Uterus (tissue), 4 donors: ENCODE data around the gene SLC16A9. TPM values are rescaled to one million over a fixed set of nuclear protein-coding genes. Genes with fewer than 3 reads are reported as not detected.

Experiments used
- DNase-seq, 2 donors: peaks; one replicate each; pipeline ENCODE4 v3.0.0-alpha.2; 2019 to 2020
- H3K27ac ChIP-seq, 2 donors: fragments of 200-600 bp; sonication (generic); 1 replicate in 1 of 2; 2 replicates in 1 of 2; pipeline ENCODE4 v1.5.1; 2016 to 2018
- H3K27me3 ChIP-seq, 2 donors: fragments of 200-600 bp; sonication (generic); one replicate each; pipeline ENCODE4 v1.5.1; 2018 to 2019; ENCODE audit warnings: control low read depth in 1 of 2
- H3K36me3 ChIP-seq, 2 donors: fragments of 200-600 bp; sonication (generic); one replicate each; pipeline ENCODE4 v1.5.1; 2019; ENCODE audit warnings: control low read depth in 1 of 2
- H3K4me1 ChIP-seq, 2 donors: fragments of 200-600 bp; sonication (generic); one replicate each; pipeline ENCODE4 v1.5.1; 2018 to 2019; ENCODE audit warnings: control low read depth in 1 of 2
- H3K4me3 ChIP-seq, 2 donors: fragments of 200-600 bp; sonication (generic); 1 replicate in 1 of 2; 2 replicates in 1 of 2; pipeline ENCODE4 v1.5.1; 2018 to 2019; ENCODE audit warnings: mild to moderate bottlenecking in 1 of 2
- H3K9me3 ChIP-seq, 2 donors: fragments of 200-600 bp; sonication (generic); one replicate each; pipeline ENCODE4 v1.5.1; 2019; ENCODE audit warnings: control low read depth in 1 of 2
- POLR2A ChIP-seq, 2 donors: fragments of 450-650 bp; IDR thresholded peaks; one replicate each; pipeline ENCODE4 v1.6.1; 2016; ENCODE audit warnings: antibody characterized with exemption in 2 of 2, mild to moderate bottlenecking in 1 of 2, moderate library complexity in 1 of 2
- intact Hi-C: fragments of 100-400 bp; cut with DNase I; formaldehyde crosslinking; loops from one replicate; pipeline ENCODE4 v1.15.1; 2023; ENCODE audit warnings: low total_unique reads
- total RNA-seq, 4 donors: library from RNA; depleted of rRNA in 3 of 4; stranded (reverse); fragments of >200 nt in 3 of 4; gene quantifications; one replicate each; pipeline versions ENCODE4 v1.1.0 to v1.2.4, GENCODE V29; 2014 to 2023
- TF ChIP-seq, protein P1 (sequence below), 4 experiments: fragments of 200-600 bp in 2 of 4; fragments of 450-650 bp in 2 of 4; sonication (generic) in 2 of 4; IDR thresholded peaks; one replicate each; pipeline ENCODE4 v1.5.1; 2016 to 2019; ENCODE audit warnings: antibody characterized with exemption in 4 of 4, mild to moderate bottlenecking in 2 of 4, moderate library complexity in 1 of 4
- donor health status: DM: yes; HTN: yes; CAD: no.

SLC16A9 gene
- total RNA-seq, 4 donors from 2014 or later: 10.5 to 63.0 (median 15.9) TPM

DNA sequence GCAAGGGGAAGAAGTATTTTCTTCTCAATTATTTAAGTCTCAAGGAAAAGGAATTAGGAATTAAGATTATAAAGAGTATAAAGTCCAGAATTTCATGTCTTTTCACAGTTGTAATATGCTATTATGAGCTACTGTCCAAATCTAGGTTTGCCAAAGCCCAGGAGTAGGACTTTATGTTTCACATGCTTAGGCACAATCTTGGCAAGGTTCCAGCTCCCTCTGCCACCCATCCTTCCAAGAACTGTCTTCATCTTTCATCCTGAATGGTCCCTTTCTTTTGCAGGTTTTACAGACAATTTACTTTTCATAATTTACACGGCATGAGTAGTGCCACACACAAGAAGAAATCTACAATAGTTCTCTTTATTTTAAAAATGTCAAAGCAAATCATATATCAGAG is 29.5 kb downstream of the SLC16A9 start:
- Histone ChIP-seq H3K4me3 (no peak overlapping the region), H3K27ac (no peak overlapping the region), H3K9me3 (no peaks in the 10 kb centered on the region), H3K27me3 (no peaks in the 10 kb centered on the region), H3K4me1 (peaks cover 0 to 4% of the 10 kb centered on the region in 2 donors), H3K36me3 (no peaks in the 10 kb centered on the region)
- no peak for DNase-seq
- intact Hi-C loops: no loop called here
- TF ChIP-seq, protein P1, sequence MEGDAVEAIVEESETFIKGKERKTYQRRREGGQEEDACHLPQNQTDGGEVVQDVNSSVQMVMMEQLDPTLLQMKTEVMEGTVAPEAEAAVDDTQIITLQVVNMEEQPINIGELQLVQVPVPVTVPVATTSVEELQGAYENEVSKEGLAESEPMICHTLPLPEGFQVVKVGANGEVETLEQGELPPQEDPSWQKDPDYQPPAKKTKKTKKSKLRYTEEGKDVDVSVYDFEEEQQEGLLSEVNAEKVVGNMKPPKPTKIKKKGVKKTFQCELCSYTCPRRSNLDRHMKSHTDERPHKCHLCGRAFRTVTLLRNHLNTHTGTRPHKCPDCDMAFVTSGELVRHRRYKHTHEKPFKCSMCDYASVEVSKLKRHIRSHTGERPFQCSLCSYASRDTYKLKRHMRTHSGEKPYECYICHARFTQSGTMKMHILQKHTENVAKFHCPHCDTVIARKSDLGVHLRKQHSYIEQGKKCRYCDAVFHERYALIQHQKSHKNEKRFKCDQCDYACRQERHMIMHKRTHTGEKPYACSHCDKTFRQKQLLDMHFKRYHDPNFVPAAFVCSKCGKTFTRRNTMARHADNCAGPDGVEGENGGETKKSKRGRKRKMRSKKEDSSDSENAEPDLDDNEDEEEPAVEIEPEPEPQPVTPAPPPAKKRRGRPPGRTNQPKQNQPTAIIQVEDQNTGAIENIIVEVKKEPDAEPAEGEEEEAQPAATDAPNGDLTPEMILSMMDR (IDR thresholded peaks at IDR 0.05): no peak
- TF ChIP-seq POLR2A (IDR thresholded peaks at IDR 0.05): no peak

DNA sequence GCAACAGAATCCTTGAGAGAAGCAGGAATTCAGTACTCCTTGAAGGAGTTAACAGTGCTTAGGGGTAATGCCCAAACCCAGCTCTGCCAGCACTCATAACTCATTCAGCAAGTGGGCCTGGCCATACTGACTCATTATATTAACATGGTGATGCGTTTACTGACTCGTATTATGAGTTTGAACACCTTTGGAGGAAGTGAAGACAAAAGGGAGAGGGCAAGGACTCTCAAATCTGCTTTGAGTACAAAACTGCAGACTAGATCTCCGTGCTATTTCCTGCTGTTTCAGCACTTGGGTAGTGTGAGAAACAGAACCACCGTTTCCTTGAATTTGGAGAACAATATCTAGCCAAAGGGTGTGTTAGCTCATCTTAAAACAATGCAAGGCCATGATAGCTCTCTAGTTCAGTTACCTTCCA is 30.8 kb downstream of the SLC16A9 start:
- Histone ChIP-seq H3K36me3 (no peaks in the 10 kb centered on the region), H3K27ac (peak overlapping the region in 1 of 2 donors; percentile 20), H3K4me3 (no peak overlapping the region), H3K9me3 (no peaks in the 10 kb centered on the region), H3K4me1 (peaks cover 0 to 9% of the 10 kb centered on the region in 2 donors), H3K27me3 (no peaks in the 10 kb centered on the region)
- TF ChIP-seq, protein P1 (IDR thresholded peaks at IDR 0.05): no peak
- no peak for TF ChIP-seq POLR2A (IDR thresholded peaks at IDR 0.05)
- intact Hi-C loops: no loop called here
- no peak for DNase-seq

DNA sequence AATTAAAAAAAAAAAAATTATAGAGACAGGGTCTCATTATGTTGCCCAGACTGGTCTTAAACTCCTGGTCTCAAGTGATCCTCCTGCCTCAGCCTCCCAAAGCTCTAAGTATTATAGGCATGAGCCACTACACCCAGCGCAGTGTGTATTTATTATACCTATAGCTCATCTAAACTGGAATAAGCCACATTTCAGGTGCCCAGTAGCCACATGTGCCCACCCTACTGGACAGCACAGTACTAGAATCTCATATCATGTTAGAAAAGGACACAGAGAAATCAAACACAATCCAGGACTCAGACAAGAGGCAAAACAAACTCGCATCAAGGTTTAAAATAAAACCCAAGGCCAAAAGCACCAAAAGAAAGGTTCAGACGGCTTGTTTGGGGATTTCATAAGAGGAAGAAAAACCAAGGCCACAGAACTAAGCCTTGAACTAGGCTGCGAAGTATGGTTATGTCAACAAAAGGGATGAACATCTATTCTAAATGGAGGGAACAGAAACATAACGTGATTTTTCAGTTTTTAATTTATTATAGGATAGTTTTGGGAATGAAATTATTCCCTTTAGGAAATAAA is 32.3 kb downstream of the SLC16A9 start:
- Histone ChIP-seq H3K4me1 (peaks cover 0 to 9% of the 10 kb centered on the region in 2 donors), H3K27me3 (no peaks in the 10 kb centered on the region), H3K27ac (no peak overlapping the region), H3K4me3 (no peak overlapping the region), H3K9me3 (no peaks in the 10 kb centered on the region), H3K36me3 (no peaks in the 10 kb centered on the region)
- no peak for TF ChIP-seq POLR2A (IDR thresholded peaks at IDR 0.05)
- TF ChIP-seq, protein P1 (IDR thresholded peaks at IDR 0.05): no peak
- no peak for DNase-seq
- intact Hi-C loops: no loop called here

DNA sequence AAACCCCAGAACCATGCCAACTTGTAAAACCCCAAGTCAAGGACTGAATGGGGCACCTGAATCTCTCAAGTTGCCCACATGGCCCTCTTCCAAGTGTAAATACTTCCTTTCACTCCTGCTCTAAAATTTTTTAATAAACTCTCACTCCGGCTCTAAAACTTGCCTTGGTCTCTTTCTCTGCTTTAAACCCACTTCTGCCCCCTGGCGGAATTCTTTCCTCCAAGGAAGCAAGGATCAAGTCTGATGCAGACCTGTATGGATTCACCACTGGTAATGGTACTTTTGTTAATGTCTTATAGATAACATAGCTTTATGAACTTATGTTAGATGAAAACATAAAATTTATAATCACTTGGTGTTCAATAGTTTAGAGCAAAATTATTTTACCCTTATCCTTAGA is 33.8 kb downstream of the SLC16A9 start:
- Histone ChIP-seq H3K4me1 (peaks cover 0 to 9% of the 10 kb centered on the region in 2 donors), H3K9me3 (no peaks in the 10 kb centered on the region), H3K4me3 (no peak overlapping the region), H3K27ac (peak overlapping the region in 1 of 2 donors; percentile 53), H3K27me3 (no peaks in the 10 kb centered on the region), H3K36me3 (no peaks in the 10 kb centered on the region)
- TF ChIP-seq, protein P1 (IDR thresholded peaks at IDR 0.05): no peak
- TF ChIP-seq POLR2A (IDR thresholded peaks at IDR 0.05): no peak
- intact Hi-C loops: no loop called here
- DNase-seq: no peak

DNA sequence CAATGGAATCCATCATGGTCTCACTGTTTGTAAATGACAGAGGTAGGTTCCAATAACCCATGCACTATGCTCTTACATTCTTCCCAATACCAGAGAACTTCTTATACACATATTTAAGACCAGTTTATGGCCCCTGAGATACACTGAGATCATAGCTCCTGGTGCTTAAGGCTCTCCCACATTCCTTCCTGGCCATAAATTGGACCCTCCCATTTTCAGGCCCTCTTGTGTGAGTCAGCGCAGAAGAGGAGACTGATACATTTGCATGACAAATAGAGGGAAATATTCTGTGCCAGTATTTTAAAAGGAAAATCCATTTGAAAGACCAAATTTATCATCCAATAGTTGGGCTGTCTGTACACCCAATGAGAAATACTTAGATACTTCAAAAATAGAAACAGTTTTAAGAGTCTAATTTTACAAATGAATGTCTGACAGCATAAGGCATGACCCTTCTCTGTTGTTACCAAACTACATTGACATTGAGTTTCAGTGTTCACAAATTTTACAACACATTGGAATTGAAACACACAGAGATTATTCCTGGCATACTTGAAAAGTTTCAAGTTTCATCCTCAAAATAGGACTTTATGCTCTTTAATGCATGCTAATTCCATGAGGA is 35.3 kb downstream of the SLC16A9 start:
- H3K27me3 ChIP-seq: no peaks in the 10 kb centered on the region
- no peaks in the 10 kb centered on the region for H3K9me3 ChIP-seq
- TF ChIP-seq, protein P1 (IDR thresholded peaks at IDR 0.05): no peak
- TF ChIP-seq POLR2A (IDR thresholded peaks at IDR 0.05): no peak
- peak overlapping the region; percentile 53 to 65 for H3K27ac ChIP-seq
- no peaks in the 10 kb centered on the region for H3K36me3 ChIP-seq
- no peak overlapping the region for H3K4me3 ChIP-seq
- intact Hi-C loops: no loop called here
- peak; percentile 27 to 28 for DNase-seq
- H3K4me1 ChIP-seq: peaks cover 0 to 9% of the 10 kb centered on the region in 2 donors
